NCI-H345 treated with DMSO at 0.1 percent for 48 hours (cell line): ENCODE data around the gene CIB1.
A peak's percentile ranks its signal among the peaks of the same experiment; 100 is the strongest.
"Not testable (repeated sequence)": the region's sequence is repeated elsewhere in the genome, so short reads cannot be mapped to it uniquely, and the experiment has no call there.

Experiments
- DNase-seq: peaks from one replicate; lab custom pipeline; 2025; ENCODE audit not compliant: unreplicated experiment; lab: John Stamatoyannopoulos, UW

The CIB1 gene

DNA sequence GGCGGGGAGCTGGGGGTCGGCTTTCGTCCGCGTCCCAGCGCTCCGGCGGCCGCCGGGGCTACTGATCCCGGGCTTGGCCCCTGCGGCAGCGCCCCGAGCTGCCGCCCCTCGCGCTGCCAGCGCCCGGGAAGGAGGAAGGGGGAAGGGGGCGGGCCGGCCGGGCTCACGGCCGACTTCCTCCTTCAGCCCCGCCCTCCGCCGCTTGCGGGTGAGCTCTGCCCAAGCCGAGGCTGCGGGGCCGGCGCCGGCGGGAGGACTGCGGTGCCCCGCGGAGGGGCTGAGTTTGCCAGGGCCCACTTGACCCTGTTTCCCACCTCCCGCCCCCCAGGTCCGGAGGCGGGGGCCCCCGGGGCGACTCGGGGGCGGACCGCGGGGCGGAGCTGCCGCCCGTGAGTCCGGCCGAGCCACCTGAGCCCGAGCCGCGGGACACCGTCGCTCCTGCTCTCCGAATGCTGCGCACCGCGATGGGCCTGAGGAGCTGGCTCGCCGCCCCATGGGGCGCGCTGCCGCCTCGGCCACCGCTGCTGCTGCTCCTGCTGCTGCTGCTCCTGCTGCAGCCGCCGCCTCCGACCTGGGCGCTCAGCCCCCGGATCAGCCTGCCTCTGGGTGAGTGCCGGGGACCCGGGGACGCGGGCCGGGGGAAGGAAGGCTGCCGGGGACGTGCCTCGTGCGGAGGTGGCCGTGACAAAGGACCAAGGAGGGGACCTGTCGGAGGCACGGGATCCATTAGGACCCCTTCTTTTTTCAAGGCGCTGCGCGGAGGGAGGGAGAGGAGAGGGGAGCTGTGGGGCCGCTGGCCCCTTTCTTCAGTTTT lies 32.4 kb downstream of the CIB1 start, which contains the start of gene SEMA4B:
Gene SEMA4B (plus strand): TSS at position 201 of the 814 bp plus-strand sequence. CDS start 249 bp downstream, at position 450.
- DNase-seq: peak; percentile 23

DNA sequence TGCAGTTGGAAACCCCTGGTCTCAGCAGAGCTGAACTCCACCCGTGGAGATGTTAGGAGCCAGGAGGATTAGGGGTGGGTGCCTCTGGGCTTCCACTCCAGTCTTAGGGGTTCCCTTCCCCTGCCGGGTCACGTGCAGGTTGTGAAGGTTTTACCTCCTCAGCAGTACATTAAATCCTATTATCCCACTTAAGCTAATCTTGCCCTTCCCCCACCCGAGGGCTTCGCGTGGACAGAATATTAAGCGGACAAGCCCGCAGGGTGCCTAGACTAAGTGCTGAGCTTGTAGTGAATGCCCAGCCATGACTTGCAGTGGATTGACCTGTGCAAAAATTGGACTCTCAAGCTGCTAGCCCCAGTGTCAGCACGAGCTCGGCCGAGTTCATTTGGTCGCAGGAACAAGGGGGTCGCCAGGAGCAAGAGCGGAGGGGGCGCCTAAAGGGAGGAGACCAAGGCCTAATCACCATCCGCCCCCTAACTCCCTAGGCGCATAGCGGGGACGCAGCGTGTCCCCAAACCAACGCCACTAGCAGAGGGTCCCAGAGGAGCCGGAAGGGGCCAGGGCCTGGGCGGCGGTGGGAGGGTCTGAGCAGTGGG lies 33.1 kb downstream of the CIB1 start:
- no peak for DNase-seq

DNA sequence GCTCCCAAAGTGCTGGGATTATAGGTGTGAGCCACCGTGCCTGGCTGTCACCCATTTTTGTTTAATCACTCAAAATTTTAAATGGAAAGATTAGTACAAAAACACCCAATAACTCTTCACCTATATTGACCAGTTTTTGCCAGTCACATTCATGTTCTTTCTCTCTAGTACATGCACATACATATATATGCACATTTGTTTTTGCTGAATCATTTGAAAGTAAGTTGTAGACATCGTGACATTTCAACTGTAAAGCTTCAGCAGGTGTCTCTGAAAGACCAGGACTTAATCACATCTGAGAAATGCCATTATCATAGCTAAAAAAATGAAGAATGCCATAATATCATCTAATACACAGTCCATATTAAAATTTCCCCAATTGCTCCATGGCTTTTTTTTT lies 39.1 kb downstream of the CIB1 start:
- no peak for DNase-seq

GRCh38 chr15:90192961-90193786 lies 40.6 kb downstream of the CIB1 start:
- no peak for DNase-seq

DNA sequence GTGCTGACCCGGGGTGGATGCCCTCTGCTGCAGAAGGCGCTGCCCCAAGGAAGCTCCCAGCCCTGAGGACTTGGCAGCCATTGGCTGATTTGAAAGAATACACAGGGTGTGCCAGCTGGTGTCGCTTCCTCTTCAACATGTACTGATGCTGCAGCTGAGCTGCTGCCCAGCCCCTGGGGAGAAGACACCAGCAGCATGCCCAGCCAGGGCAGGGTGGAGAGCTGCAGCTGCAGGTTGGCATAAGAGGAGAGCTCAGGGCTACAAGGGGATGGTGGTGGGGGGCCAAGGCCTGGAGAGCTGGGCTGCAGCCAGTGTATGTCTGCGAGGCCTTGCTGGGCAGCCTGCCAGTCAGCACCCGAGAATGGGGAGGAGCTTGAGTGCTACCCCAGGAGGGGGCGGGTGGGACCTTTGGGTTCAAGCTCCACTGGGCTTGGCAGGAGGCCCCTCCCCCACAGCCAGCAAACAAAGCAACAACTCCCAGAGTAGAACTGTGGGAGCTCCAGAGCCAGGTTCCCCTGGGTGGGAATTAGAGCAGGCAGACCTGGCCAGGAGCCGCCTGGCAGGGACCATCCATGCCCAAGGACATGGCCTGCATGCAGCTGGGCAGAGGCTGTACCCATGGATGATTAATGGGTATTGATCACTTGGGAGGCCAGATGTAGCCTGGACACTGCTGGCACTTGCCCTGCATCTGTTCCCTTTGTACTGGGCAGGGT lies 41.8 kb downstream of the CIB1 start:
- DNase-seq: peak; percentile 94

GRCh38 chr15:90191344-90191687 lies 42.4 kb downstream of the CIB1 start:
- DNase-seq: no peak

DNA sequence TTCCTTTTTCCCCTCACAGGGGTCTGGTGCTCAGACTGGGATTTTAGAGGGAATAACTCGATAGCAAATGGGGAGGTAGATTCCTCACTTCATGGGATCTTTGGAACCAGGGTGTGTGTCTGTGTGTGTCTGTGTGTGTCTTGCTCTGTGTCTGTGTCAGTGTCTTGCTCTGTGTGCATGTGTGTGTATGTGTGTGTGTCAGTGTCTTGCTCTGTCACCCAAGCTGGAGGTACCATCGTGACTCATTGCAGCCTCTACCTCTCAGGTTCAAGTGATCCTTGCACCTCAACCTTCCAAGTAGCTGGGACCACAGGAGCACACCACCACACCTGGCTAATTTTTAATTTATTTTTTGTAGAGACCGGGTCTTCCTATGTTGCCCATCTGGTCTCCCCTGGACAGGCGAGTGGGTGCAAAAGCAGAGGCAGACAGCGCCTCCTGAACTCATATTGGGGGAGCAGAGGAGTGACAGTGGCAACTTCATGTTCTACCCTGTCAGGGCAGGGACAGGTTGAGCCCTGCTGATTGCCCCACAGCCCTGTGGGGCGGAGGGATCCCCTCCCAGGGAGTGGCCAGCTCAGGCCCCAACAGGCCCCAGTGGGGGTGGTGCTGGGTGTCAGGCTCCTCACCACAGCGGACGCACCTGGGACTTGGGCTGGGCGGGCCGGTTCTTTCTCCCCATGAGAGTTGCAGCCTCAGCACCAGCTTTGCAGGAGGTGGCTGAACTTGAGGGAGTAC lies 43.0 kb downstream of the CIB1 start:
- no peak for DNase-seq

GRCh38 chr15:90189781-90190467 lies 43.8 kb downstream of the CIB1 start:
- DNase-seq: no peak

GRCh38 chr15:90188914-90189748 lies 44.6 kb downstream of the CIB1 start:
- no peak for DNase-seq

DNA sequence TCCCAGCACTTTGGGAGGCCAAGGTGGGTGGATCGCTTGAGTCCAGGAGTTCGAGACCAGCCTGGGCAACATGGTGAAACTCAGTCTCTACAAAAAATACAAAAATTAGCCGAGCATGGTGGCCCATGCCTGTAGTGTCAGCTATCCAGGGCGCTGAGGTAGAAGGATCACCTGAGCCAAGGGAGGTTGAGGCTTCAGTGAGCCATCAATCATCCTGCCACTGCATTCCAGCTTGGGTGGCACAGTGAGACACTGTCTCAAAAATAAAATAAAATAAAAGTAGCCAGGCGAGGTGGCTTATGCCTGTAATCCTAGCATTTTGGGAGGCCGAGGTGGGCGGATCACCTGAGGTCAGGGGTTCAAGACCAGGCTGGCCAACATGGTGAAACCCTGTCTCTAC lies 45.7 kb downstream of the CIB1 start:
- not testable (repeated sequence) for DNase-seq

DNA sequence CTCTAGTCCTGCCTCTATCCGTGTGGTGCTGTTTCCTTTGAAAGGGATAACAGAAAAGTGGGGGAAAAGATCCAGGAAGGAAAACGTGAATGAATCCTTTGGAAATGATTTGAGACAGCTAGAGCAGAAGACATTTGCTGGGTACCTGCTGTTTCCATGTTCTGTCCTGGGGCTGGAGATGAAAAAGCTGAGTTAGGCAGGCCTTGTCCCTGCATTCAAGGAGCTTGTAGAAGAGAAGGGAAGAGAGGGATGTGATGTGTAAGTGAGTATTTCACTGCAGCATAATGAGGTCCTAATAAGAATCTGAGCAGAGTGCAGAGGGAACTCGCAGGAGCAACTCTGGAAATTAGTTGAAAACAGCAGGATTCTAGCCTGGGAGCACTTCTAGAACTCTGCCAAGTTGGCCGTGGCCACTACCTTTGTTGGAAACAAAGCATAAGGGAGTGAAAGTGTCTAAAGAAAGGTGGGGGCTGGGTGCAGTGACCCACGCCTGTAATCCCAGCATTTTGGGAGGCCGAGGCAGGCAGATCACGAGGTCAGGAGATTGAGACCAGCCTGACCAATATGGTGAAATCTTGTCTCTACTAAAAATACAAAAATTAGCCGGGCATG lies 46.4 kb downstream of the CIB1 start:
- no peak for DNase-seq

DNA sequence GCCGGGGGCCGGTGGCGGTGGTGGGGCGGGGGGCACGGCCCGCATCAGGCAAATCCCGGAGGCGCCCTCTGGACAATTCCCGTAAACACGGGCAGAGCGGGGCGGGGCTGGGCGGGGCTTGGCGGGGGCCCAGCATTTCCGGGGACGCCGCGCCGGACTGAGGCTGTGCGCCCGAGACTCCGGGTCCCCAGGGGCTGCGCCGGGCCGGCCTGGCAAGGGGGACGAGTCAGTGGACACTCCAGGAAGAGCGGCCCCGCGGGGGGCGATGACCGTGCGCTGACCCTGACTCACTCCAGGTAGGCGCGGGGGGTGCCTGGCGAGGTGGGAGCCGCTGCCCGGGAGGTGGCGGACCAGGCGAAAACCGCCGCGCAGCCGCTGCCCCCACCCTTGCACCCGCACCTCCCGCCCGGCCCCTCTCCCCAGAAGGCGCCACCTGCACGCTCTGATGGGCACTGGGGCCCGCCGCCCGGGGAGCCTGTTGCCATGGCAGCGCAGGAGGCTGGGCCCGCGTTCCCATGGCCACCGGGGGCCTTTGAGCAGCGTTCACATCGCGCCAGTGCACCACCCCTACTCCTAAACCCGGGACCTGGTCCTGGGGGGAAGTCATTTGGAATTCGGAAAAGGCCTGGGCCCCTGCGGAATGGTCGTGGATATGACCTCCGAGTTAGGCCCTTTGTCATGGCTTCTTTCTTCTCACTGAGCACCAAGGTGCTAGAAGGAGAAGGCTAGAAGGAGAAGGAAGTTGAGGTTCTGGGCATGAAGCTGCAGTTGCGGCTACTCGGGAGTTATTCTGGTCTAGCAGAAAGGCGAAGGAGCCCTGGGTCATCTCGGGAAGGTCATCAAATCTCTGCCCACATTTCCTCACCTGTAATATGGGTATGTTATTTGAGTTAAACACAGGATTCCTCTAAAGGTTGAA lies 48.7 kb downstream of the CIB1 start:
- DNase-seq: peak; percentile 22

DNA sequence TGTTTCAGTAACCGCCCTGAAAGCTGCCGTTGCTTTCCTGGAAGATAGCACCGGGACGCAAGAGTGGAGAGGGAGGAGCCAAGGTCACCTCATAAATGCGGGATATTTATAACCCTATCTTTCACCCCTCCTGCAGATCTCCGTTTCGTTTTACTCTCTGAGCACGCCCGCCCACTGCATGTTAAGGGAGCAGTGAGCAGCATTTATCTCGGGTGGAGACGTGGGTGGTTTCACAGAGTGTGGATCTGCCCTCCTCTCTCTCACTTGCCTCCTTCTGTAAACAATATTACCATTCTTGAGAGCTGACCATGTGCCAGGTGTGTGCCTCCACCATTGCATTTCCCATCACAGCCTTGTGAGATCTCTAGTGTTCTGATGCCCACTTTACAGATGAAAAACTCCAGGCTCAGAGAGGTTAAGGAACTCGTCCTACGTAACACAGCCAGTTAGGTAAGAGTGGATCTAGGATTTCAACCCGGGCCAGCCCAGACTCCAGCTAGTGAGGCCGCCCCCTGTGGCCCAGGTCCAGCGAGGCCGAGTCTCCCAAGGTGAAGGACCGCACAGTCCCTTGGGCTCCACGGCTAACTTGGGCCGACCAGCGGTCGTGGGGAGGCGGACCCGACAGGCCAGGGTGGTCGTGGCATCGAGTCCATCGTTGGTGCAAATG lies 49.5 kb downstream of the CIB1 start:
- no peak for DNase-seq

DNA sequence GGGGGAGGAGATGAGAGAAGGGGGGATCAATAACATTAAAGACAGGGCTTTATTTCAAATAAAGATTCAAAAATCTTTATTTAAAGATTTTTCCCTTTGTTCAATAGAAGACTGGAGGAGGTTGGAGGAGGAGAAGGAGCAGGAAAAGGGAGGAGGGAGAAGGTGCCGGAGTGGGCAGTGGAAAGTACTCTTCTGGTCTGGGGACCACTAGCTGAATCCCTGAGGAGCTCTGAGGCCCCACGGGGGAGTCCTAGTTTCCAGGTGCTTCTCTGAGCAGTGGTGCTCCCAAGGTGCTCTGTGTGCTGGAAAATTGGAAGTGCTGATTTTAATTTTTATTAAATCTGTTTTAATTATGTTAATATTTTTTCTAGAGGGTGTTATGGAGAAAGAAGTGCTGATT lies 52.0 kb downstream of the CIB1 start:
- DNase-seq: no peak
